MCF 10A (cell line): ENCODE results near the gene TICAM2. TPM values are rescaled to one million over a fixed set of nuclear protein-coding genes. Genes with fewer than 3 reads are reported as not detected.
A peak's percentile ranks its signal among the peaks of the same experiment; 100 is the strongest.

Experiments
- BruUV-seq: library from RNA; stranded (reverse); fragments of 400-500 nt; replicated peaks from 2 replicates; lab custom pipeline; 2021; lab: Mats Ljungman, UMichigan
- CTCF ChIA-PET: fragments of 300-600 bp; sonication (Branson Sonifier 250); formaldehyde crosslinking; extraction: SDS; loops from one replicate; lab custom pipeline; 2021; ENCODE audit warnings: antibody characterized with exemption, inconsistent platforms; lab: Yijun Ruan, JAX
- POLR2A ChIA-PET: fragments of 300-600, 350-650 bp; sonication (Branson Sonifier 250); formaldehyde crosslinking; extraction: SDS; loops from one replicate; lab custom pipeline; 2020; ENCODE audit warnings: antibody characterized with exemption, inconsistent platforms; lab: Yijun Ruan, JAX
- DNase-seq: peaks from one replicate; pipeline ENCODE4 v3.0.0-alpha.2; 2018; ENCODE audit not compliant: unreplicated experiment
- H3K27ac Mint-ChIP-seq: one replicate; pipeline ENCODE4 v1.8.0; 2022; ENCODE audit warnings: mild to moderate bottlenecking, low read depth, mixed read lengths; ENCODE audit not compliant: unreplicated experiment
- H3K27me3 Mint-ChIP-seq: one replicate; pipeline ENCODE4 v1.8.0; 2022; ENCODE audit warnings: mixed read lengths; ENCODE audit not compliant: insufficient read depth, unreplicated experiment
- H3K36me3 Mint-ChIP-seq: one replicate; pipeline ENCODE4 v1.8.0; 2022; ENCODE audit warnings: mild to moderate bottlenecking, moderate library complexity, mixed read lengths; ENCODE audit not compliant: insufficient read depth, unreplicated experiment
- H3K4me1 Mint-ChIP-seq: one replicate; pipeline ENCODE4 v1.8.0; 2022; ENCODE audit warnings: mixed read lengths; ENCODE audit not compliant: insufficient read depth, unreplicated experiment
- H3K4me3 Mint-ChIP-seq: one replicate; pipeline ENCODE4 v1.8.0; 2022; ENCODE audit warnings: mild to moderate bottlenecking, moderate library complexity, mixed read lengths; ENCODE audit not compliant: unreplicated experiment
- H3K9me3 Mint-ChIP-seq: one replicate; pipeline ENCODE4 v1.8.0; 2022; ENCODE audit warnings: mixed read lengths; ENCODE audit not compliant: unreplicated experiment
- intact Hi-C: fragments of 100-400 bp; cut with micrococcal nuclease; formaldehyde crosslinking; loops from 2 replicates; pipeline ENCODE4 v1.14.1; 2022
- total RNA-seq: library from RNA; stranded (reverse); gene quantifications from 2 replicates; pipeline ENCODE4 v1.2.3, GENCODE V29; 2022
- TF ChIP-seq, protein P1 (sequence below): fragments of 200-600 bp; IDR thresholded peaks from one replicate; pipeline ENCODE4 v1.8.0; 2022; ENCODE audit warnings: antibody characterized with exemption, mild to moderate bottlenecking; ENCODE audit not compliant: unreplicated experiment

Gene TICAM2
- total RNA-seq, 1 experiment from 2014 or later, result 3.7 TPM

DNA sequence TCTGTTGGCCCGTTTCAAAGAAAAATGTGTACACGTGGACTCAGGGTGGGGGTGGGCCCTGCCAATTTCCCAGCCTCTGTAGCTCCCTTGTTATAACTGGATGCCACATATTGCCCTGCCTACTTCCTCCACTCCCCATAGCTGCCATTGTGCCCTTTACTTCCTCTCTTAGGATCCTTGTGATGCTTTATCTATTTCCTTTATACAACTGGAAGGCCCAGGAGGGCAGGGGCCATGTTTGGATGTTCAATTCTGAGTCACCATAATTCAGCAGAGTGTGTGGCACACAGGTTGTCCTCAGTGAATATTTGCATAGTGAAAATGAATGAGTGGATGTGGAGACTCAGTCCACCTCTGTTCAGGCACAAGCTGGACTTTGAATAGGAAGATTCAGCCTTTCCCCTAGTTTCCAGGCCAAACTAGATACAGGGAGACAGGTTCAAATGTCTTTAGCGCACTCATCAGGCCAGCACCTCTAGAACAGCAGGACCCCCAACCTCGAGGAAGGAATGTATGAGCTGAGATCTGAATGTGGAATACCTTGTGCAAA is 47.1 kb downstream of the TICAM2 start:
- TF ChIP-seq, protein P1, sequence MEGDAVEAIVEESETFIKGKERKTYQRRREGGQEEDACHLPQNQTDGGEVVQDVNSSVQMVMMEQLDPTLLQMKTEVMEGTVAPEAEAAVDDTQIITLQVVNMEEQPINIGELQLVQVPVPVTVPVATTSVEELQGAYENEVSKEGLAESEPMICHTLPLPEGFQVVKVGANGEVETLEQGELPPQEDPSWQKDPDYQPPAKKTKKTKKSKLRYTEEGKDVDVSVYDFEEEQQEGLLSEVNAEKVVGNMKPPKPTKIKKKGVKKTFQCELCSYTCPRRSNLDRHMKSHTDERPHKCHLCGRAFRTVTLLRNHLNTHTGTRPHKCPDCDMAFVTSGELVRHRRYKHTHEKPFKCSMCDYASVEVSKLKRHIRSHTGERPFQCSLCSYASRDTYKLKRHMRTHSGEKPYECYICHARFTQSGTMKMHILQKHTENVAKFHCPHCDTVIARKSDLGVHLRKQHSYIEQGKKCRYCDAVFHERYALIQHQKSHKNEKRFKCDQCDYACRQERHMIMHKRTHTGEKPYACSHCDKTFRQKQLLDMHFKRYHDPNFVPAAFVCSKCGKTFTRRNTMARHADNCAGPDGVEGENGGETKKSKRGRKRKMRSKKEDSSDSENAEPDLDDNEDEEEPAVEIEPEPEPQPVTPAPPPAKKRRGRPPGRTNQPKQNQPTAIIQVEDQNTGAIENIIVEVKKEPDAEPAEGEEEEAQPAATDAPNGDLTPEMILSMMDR, result no peak
- ChIA-PET CTCF (interaction anchor here (1.9 to 3.7 kb wide), 3 partner anchors 18 to 245 kb away, joined by 5 to 20 read pairs (median 6); no protein-coding TSS in a partner anchor), POLR2A (interaction anchor here (0.6 to 3.0 kb wide), 2 partner anchors 10 to 11 kb away, joined by 3 to 18 read pairs; partner anchors contain the start of gene FEM1C)
- Mint-ChIP-seq H3K4me1 (peaks cover 52% of the 10 kb centered on the region), H3K4me3 (no peak overlapping the region), H3K36me3 (no peaks in the 10 kb centered on the region), H3K27ac (no peak overlapping the region), H3K27me3 (no peaks in the 10 kb centered on the region), H3K9me3 (no peaks in the 10 kb centered on the region)
- intact Hi-C loops, result no loop called here
- BruUV-seq, result no TSS peak
- DNase-seq, result no peak

DNA sequence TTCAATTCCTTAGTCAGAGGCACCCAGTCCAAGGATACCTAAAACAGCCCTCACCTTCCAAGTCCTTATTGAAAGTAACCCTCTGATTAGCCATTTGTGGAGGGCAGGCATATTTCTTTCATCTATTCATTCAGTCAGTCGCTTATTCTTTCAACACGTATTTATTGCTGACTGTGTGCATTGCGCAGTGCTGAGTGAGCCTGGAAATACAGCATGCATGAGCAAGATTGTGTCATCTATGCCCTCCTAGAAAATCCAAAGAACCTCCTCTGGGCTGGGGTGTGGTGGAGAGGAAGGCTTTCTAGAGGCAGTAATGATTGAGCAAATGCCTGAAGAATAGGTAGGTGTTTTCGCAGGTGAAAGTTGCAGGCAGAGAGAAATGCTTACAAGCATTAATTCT is 49.2 kb downstream of the TICAM2 start:
- TF ChIP-seq, protein P1, result no peak
- CTCF ChIA-PET, result interaction anchor here (0.7 to 3.7 kb wide), 4 partner anchors 10 to 165 kb away, joined by 3 to 20 read pairs (median 6); no protein-coding TSS in a partner anchor
- POLR2A ChIA-PET, result interaction anchor here (1.5 to 3.0 kb wide), 3 partner anchors 9 to 19 kb away, joined by 3 to 18 read pairs (median 4); partner anchors contain the start of gene FEM1C
- H3K4me3 Mint-ChIP-seq, result no peak overlapping the region
- no peaks in the 10 kb centered on the region for H3K27me3 Mint-ChIP-seq
- DNase-seq, result peak; percentile 41
- H3K36me3 Mint-ChIP-seq, result no peaks in the 10 kb centered on the region
- intact Hi-C loops, result no loop called here
- BruUV-seq, result no TSS peak
- peak overlapping the region; percentile 1 for H3K27ac Mint-ChIP-seq
- H3K9me3 Mint-ChIP-seq, result no peaks in the 10 kb centered on the region
- H3K4me1 Mint-ChIP-seq, result peaks cover 38% of the 10 kb centered on the region

DNA sequence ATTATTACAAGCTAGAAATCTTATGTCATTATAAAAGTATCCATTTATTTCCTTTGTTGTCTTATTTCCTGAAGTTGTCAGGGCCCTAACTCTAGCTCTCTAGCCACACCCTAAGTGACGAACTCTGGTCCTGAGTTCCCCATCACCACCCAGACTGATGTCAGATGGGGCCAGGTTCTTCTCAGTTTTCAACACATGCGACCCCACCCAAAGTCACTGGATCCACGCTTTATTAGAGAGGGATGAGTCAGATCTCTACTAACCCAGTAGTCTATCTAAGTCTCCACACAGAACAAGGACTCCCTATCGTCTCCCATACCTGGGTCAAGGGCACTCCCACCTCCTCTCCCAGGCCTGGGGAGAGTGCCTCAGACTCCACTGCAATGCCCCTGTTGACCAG is 50.9 kb downstream of the TICAM2 start:
- CTCF ChIA-PET, result interaction anchor here (1.1 to 1.8 kb wide), 4 partner anchors 23 to 242 kb away, joined by 3 to 9 read pairs (median 3); no protein-coding TSS in a partner anchor
- Mint-ChIP-seq H3K27ac (no peak overlapping the region), H3K9me3 (no peaks in the 10 kb centered on the region), H3K27me3 (no peaks in the 10 kb centered on the region), H3K4me1 (peaks cover 26% of the 10 kb centered on the region), H3K4me3 (no peak overlapping the region), H3K36me3 (no peaks in the 10 kb centered on the region)
- POLR2A ChIA-PET, result interaction anchor here (0.8 to 2.1 kb wide), 5 partner anchors 8 to 172 kb away, joined by 3 to 10 read pairs (median 5); no protein-coding TSS in a partner anchor
- intact Hi-C loops, result no loop called here
- BruUV-seq, result no TSS peak
- TF ChIP-seq, protein P1, result no peak
- peak; percentile 10 for DNase-seq

DNA sequence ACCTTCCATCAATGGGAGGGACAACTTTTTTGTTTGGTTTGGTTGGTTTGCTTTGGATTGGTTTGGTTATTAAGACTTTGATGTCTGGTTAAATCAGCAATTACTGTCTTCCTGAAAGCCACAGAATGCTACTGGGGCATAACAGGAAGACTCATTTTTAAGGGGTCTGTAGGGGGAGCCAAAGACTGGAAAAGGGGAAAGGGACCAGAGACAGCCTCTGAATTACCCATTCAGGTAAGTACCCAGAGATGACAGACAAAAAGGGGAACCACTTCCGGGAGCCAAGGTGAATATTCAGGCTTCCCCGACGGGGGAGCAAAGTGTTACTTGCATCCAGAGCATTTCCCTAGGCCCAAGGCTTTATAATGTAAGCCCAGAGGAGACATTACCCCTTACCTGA is 53.1 kb downstream of the TICAM2 start:
- no TSS peak for BruUV-seq
- TF ChIP-seq, protein P1, result no peak
- ChIA-PET CTCF (no interaction called here), POLR2A (no interaction called here)
- Mint-ChIP-seq H3K36me3 (no peaks in the 10 kb centered on the region), H3K9me3 (no peaks in the 10 kb centered on the region), H3K27me3 (no peaks in the 10 kb centered on the region), H3K4me1 (peaks cover 26% of the 10 kb centered on the region), H3K4me3 (no peak overlapping the region), H3K27ac (no peak overlapping the region)
- intact Hi-C loops, result no loop called here
- peak; percentile 24 for DNase-seq
